IMR-90 (cell line): ENCODE results near the gene GLDC.
"Not testable (repeated sequence)": the region's sequence is repeated elsewhere in the genome, so short reads cannot be mapped to it uniquely, and the experiment has no call there.

Experiments
- CEBPB ChIP-seq: IDR thresholded peaks from 2 replicates; pipeline ENCODE4 v1.6.1; 2012; ENCODE audit warnings: low read depth, low read length, improper control_type of control experiment
- FOS ChIP-seq: fragments of 150-350 bp; IDR thresholded peaks from 2 replicates; pipeline ENCODE4 v1.6.1; 2016; ENCODE audit warnings: low read depth, low read length
- MAFK ChIP-seq: IDR thresholded peaks from 2 replicates; pipeline ENCODE4 v1.6.1; 2012; ENCODE audit warnings: low read depth, low read length, improper control_type of control experiment
- POLR2A ChIP-seq: IDR thresholded peaks from 2 replicates; pipeline ENCODE4 v1.6.1; 2012; ENCODE audit warnings: mild to moderate bottlenecking, low read depth, low read length
- RAD21 ChIP-seq: IDR thresholded peaks from 2 replicates; pipeline ENCODE4 v1.6.1; 2012; ENCODE audit warnings: low read length, improper control_type of control experiment
- RCOR1 ChIP-seq: IDR thresholded peaks from 2 replicates; pipeline ENCODE4 v1.6.1; 2012; ENCODE audit warnings: mild to moderate bottlenecking, low read length, improper control_type of control experiment; ENCODE audit not compliant: insufficient replicate concordance
- RFX5 ChIP-seq: IDR thresholded peaks from 2 replicates; pipeline ENCODE4 v1.8.0; 2012; ENCODE audit warnings: low read depth, mild to moderate bottlenecking, low read length, moderate library complexity
- TF ChIP-seq, protein P1 (sequence below): fragments of 150-350 bp; IDR thresholded peaks from 2 replicates; pipeline ENCODE4 v1.6.1; 2017; ENCODE audit warnings: mild to moderate bottlenecking, antibody characterized with exemption, low read length, low read depth
- TF ChIP-seq, protein P2 (sequence below): conservative IDR thresholded peaks from 2 replicates; pipeline ENCODE4 v1.5.1; 2012; ENCODE audit warnings: mild to moderate bottlenecking, low read depth, low read length, improper control_type of control experiment
- TF ChIP-seq, protein P3 (sequence below): fragments of 150-350 bp; IDR thresholded peaks from 2 replicates; pipeline ENCODE4 v1.6.1; 2016; ENCODE audit warnings: low read depth, mild to moderate bottlenecking, low read length, moderate library complexity, borderline replicate concordance

DNA sequence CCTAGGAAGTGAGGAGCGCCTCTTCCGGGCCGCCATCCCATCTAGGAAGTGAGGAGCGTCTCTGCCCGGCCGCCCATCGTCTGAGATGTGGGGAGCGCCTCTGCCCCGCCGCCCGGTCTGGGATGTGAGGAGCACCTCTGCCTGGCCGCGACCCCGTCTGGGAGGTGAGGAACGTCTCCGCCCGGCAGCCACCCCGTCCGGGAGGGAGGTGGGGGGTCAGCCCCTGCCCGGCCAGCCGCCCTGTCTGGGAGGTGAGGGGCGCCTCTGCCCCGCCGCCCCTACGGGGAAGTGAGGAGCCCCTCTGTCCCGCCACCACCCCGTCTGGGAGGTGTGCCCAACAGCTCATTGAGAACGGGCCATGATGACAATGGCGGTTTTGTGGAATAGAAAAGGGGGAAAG lies 22.7 kb downstream of the GLDC start:
- TF ChIP-seq, protein P1, sequence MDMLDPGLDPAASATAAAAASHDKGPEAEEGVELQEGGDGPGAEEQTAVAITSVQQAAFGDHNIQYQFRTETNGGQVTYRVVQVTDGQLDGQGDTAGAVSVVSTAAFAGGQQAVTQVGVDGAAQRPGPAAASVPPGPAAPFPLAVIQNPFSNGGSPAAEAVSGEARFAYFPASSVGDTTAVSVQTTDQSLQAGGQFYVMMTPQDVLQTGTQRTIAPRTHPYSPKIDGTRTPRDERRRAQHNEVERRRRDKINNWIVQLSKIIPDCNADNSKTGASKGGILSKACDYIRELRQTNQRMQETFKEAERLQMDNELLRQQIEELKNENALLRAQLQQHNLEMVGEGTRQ, result not testable (repeated sequence)
- TF ChIP-seq MAFK, CEBPB, RAD21, RCOR1, RFX5, POLR2A, FOS: not testable (repeated sequence)
- TF ChIP-seq, protein P2, sequence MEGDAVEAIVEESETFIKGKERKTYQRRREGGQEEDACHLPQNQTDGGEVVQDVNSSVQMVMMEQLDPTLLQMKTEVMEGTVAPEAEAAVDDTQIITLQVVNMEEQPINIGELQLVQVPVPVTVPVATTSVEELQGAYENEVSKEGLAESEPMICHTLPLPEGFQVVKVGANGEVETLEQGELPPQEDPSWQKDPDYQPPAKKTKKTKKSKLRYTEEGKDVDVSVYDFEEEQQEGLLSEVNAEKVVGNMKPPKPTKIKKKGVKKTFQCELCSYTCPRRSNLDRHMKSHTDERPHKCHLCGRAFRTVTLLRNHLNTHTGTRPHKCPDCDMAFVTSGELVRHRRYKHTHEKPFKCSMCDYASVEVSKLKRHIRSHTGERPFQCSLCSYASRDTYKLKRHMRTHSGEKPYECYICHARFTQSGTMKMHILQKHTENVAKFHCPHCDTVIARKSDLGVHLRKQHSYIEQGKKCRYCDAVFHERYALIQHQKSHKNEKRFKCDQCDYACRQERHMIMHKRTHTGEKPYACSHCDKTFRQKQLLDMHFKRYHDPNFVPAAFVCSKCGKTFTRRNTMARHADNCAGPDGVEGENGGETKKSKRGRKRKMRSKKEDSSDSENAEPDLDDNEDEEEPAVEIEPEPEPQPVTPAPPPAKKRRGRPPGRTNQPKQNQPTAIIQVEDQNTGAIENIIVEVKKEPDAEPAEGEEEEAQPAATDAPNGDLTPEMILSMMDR, result not testable (repeated sequence)
- TF ChIP-seq, protein P3, sequence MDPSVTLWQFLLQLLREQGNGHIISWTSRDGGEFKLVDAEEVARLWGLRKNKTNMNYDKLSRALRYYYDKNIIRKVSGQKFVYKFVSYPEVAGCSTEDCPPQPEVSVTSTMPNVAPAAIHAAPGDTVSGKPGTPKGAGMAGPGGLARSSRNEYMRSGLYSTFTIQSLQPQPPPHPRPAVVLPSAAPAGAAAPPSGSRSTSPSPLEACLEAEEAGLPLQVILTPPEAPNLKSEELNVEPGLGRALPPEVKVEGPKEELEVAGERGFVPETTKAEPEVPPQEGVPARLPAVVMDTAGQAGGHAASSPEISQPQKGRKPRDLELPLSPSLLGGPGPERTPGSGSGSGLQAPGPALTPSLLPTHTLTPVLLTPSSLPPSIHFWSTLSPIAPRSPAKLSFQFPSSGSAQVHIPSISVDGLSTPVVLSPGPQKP, result not testable (repeated sequence)
